SK-N-SH (cell line): Measurements from ENCODE around the gene PLOD1.

ENCODE experiments used
- CHD2 ChIP-seq: fragments of 150-350 bp; IDR thresholded peaks from 2 replicates; pipeline ENCODE4 v1.6.1; 2018; ENCODE audit warnings: low read length; ENCODE audit not compliant: partially characterized antibody
- CTCF ChIP-seq: fragments of 200-600 bp; sonication (generic); IDR thresholded peaks from 2 replicates; pipeline ENCODE4 v1.6.1; 2017; ENCODE audit warnings: antibody characterized with exemption, mild to moderate bottlenecking, moderate library complexity
- EZH2phosphoT487 ChIP-seq: fragments of 200-600 bp; sonication (generic); IDR thresholded peaks from 2 replicates; pipeline ENCODE4 v1.6.1; 2017; ENCODE audit warnings: low read depth, mixed run types, mild to moderate bottlenecking, antibody characterized with exemption, moderate library complexity, borderline replicate concordance
- NRF1 ChIP-seq: IDR thresholded peaks from 2 replicates; pipeline ENCODE4 v1.6.1; 2012; ENCODE audit warnings: low read depth, mild to moderate bottlenecking, low read length
- POLR2AphosphoS5 ChIP-seq: IDR thresholded peaks from 2 replicates; pipeline ENCODE4 v1.6.1; 2012; ENCODE audit warnings: low read depth, low read length
- TAF1 ChIP-seq: IDR thresholded peaks from 2 replicates; pipeline ENCODE4 v1.6.1; 2012; ENCODE audit warnings: low read depth, mild to moderate bottlenecking, low read length, moderate library complexity, borderline replicate concordance
- TCF12 ChIP-seq: IDR thresholded peaks from 2 replicates; pipeline ENCODE4 v1.4.0; 2012

GRCh38 chr1:11923827-11924113 lies 10.7 kb upstream of the PLOD1 start:
- TF ChIP-seq CHD2 (no peak), TAF1 (no peak), POLR2AphosphoS5 (no peak), TCF12 (no peak), CTCF (no peak), EZH2phosphoT487 (no peak), NRF1 (no peak)
